Testis (tissue), 3 donors: Measurements from ENCODE around the gene MBNL2. TPM values are rescaled to one million over a fixed set of nuclear protein-coding genes. Genes with fewer than 3 reads are reported as not detected.

Experiments used
- DNase-seq: peaks from one replicate; pipeline ENCODE4 v3.0.0-alpha.2; 2019
- H3K27ac ChIP-seq, 2 donors: fragments of 200-600 bp; sonication (generic); one replicate each; pipeline ENCODE4 v1.5.1; 2019
- H3K27me3 ChIP-seq: fragments of 200-600 bp; sonication (generic); one replicate; pipeline ENCODE4 v1.5.1; 2019
- H3K36me3 ChIP-seq: fragments of 200-600 bp; sonication (generic); one replicate; pipeline ENCODE4 v1.5.1; 2017; ENCODE audit warnings: low read depth; ENCODE audit errors: missing control alignments
- H3K4me1 ChIP-seq: fragments of 200-600 bp; sonication (generic); one replicate; pipeline ENCODE4 v1.5.1; 2019
- H3K4me3 ChIP-seq, 2 donors: fragments of 200-600 bp; sonication (generic); one replicate each; pipeline ENCODE4 v1.5.1; 2017 to 2019
- H3K9me3 ChIP-seq: fragments of 200-600 bp; sonication (generic); one replicate; pipeline ENCODE4 v1.5.1; 2017
- CTCF ChIP-seq, 3 experiments: fragments of 450-650 bp in 2 of 3; fragments of 200-600 bp in 1 of 3; sonication (generic) in 1 of 3; IDR thresholded peaks; one replicate each; pipeline ENCODE4 v1.5.1; 2016 to 2019; ENCODE audit warnings: antibody characterized with exemption in 3 of 3, mild to moderate bottlenecking in 2 of 3, moderate library complexity in 1 of 3
- POLR2A ChIP-seq: fragments of 450-650 bp; IDR thresholded peaks from one replicate; pipeline ENCODE4 v1.6.1; 2017; ENCODE audit warnings: antibody characterized with exemption, mild to moderate bottlenecking, moderate library complexity
- WGBS, 2 donors: methylation state at CpG; one replicate each; pipeline ENCODE4 v1.1.5; 2018; 5-methylcytosine and 5-hydroxymethylcytosine counted together
- intact Hi-C: fragments of 100-400 bp; cut with DNase I; formaldehyde crosslinking; loops from one replicate; pipeline ENCODE4 v1.15.1; 2023; ENCODE audit warnings: low total_unique reads
- polyA plus RNA-seq: library from polyadenylated mRNA; stranded (reverse); fragments of 350-450 nt; fragmentation: Illumina TruSeq; extraction: RNeasy Lipid Tissue Mini Kit (QIAGEN cat#74804); gene quantifications from one replicate; pipeline ENCODE4 v1.2.3, GENCODE V29; 2014; ENCODE audit warnings: low read depth, low replicate concordance; ENCODE audit not compliant: insufficient read depth
- total RNA-seq, 2 donors: library from RNA; depleted of rRNA; stranded (reverse); fragments of >200 nt; gene quantifications; one replicate each; pipeline ENCODE4 v1.2.3, GENCODE V29; 2016

The MBNL2 gene
- total and polyA plus RNA-seq, 3 donors from 2014 or later = 21.5 to 83.0 (median 69.4) TPM

GRCh38 chr13:97390941-97391600 is 168.9 kb downstream of the MBNL2 start:
- no peaks in the 10 kb centered on the region for H3K4me1 ChIP-seq
- intact Hi-C loops = no loop called here
- H3K27ac ChIP-seq = no peak overlapping the region
- no peaks in the 10 kb centered on the region for H3K9me3 ChIP-seq
- H3K36me3 ChIP-seq = no peaks in the 10 kb centered on the region
- no peak for TF ChIP-seq POLR2A
- no peak for TF ChIP-seq CTCF (IDR thresholded peaks at IDR 0.05)
- H3K4me3 ChIP-seq = no peak overlapping the region
- WGBS, 2 donors = 69 to 75% methylated on average over 3 of the region's 3 CpGs
- no peaks in the 10 kb centered on the region for H3K27me3 ChIP-seq
- no peak for DNase-seq

- Histone ChIP-seq H3K4me1 (no peaks in the 10 kb centered on the region), H3K27ac (no peak overlapping the region), H3K27me3 (no peaks in the 10 kb centered on the region), H3K36me3 (no peaks in the 10 kb centered on the region), H3K9me3 (no peaks in the 10 kb centered on the region), H3K4me3 (no peak overlapping the region)
- intact Hi-C loops = no loop called here
- 78 to 81% methylated on average over 1 of the region's 1 CpG for WGBS, 2 donors
- TF ChIP-seq CTCF (IDR thresholded peaks at IDR 0.05) (no peak), POLR2A (no peak)
- no peak for DNase-seq
Measured at GRCh38 chr13:97392020-97392419, 169.9 kb downstream of the MBNL2 start.

GRCh38 chr13:97394542-97394941 is 172.4 kb downstream of the MBNL2 start:
- no peak for DNase-seq
- no peaks in the 10 kb centered on the region for H3K27me3 ChIP-seq
- no peaks in the 10 kb centered on the region for H3K9me3 ChIP-seq
- intact Hi-C loops = no loop called here
- no peak overlapping the region for H3K27ac ChIP-seq
- TF ChIP-seq CTCF (IDR thresholded peaks at IDR 0.05) = no peak
- no peak for TF ChIP-seq POLR2A
- H3K4me1 ChIP-seq = no peaks in the 10 kb centered on the region
- H3K36me3 ChIP-seq = no peaks in the 10 kb centered on the region
- H3K4me3 ChIP-seq = no peak overlapping the region

- 78 to 86% methylated on average over 4 of the region's 4 CpGs for WGBS, 2 donors
- no peak overlapping the region for H3K27ac ChIP-seq
- no peaks in the 10 kb centered on the region for H3K9me3 ChIP-seq
- H3K36me3 ChIP-seq = no peaks in the 10 kb centered on the region
- H3K4me3 ChIP-seq = no peak overlapping the region
- intact Hi-C loops = no loop called here
- H3K27me3 ChIP-seq = no peaks in the 10 kb centered on the region
- DNase-seq = no peak
- no peak for TF ChIP-seq POLR2A
- TF ChIP-seq CTCF (IDR thresholded peaks at IDR 0.05) = no peak
- H3K4me1 ChIP-seq = no peaks in the 10 kb centered on the region
Measured at GRCh38 chr13:97395447-97396136, 173.5 kb downstream of the MBNL2 start.

GRCh38 chr13:97397267-97397666 is 175.1 kb downstream of the MBNL2 start:
- WGBS, 2 donors = 63 to 65% methylated on average over 10 of the region's 10 CpGs
- Histone ChIP-seq H3K27me3 (no peaks in the 10 kb centered on the region), H3K27ac (no peak overlapping the region), H3K9me3 (no peaks in the 10 kb centered on the region), H3K4me1 (no peaks in the 10 kb centered on the region), H3K4me3 (no peak overlapping the region), H3K36me3 (no peaks in the 10 kb centered on the region)
- DNase-seq = no peak
- TF ChIP-seq POLR2A (no peak), CTCF (IDR thresholded peaks at IDR 0.05) (no peak)
- intact Hi-C loops = no loop called here
